WTC11 (cell line): ENCODE data around the gene TNFRSF11A. TPM values are rescaled to one million over a fixed set of nuclear protein-coding genes. Genes with fewer than 3 reads are reported as not detected.

Experiments
- ATAC-seq: fragments of 200-7000 bp; cut with Tn5 transposase; 2 replicates; pipeline ENCODE4 v1.10.0; 2021; ENCODE audit warnings: mild to moderate bottlenecking, moderate library complexity
- CTCF ChIA-PET: fragments of 300-600 bp; sonication (Branson Sonifier 250); formaldehyde crosslinking; loops from one replicate; lab custom pipeline; 2021; ENCODE audit warnings: antibody characterized with exemption; lab: Charles Lee
- POLR2A ChIA-PET: fragments of 350-600 bp; sonication (Branson Sonifier 250); formaldehyde crosslinking; loops from one replicate; lab custom pipeline; 2021; ENCODE audit warnings: antibody characterized with exemption; lab: Charles Lee
- DNase-seq: peaks from one replicate; pipeline ENCODE4 v3.0.0; 2021; ENCODE audit warnings: low spot score
- H3K27ac Mint-ChIP-seq: 2 replicates; pipeline ENCODE4 v1.8.0; 2021; ENCODE audit warnings: mixed read lengths
- H3K27me3 Mint-ChIP-seq: 2 replicates; pipeline ENCODE4 v1.8.0; 2021; ENCODE audit warnings: low read depth, mild to moderate bottlenecking, moderate library complexity, mixed read lengths
- H3K36me3 Mint-ChIP-seq: 2 replicates; pipeline ENCODE4 v1.8.0; 2021; ENCODE audit warnings: mixed read lengths
- H3K4me1 Mint-ChIP-seq: 2 replicates; pipeline ENCODE4 v1.8.0; 2022; ENCODE audit warnings: mixed read lengths
- H3K4me3 Mint-ChIP-seq: 2 replicates; pipeline ENCODE4 v1.8.0; 2021; ENCODE audit warnings: mild to moderate bottlenecking, moderate library complexity, mixed read lengths
- H3K9me3 Mint-ChIP-seq: 2 replicates; pipeline ENCODE4 v1.8.0; 2021; ENCODE audit warnings: mixed read lengths
- AFF4 ChIP-seq: sonication (generic); formaldehyde crosslinking; IDR thresholded peaks from 2 replicates; pipeline ENCODE4 v1.8.1; 2023; ENCODE audit warnings: mild to moderate bottlenecking, missing genetic modification reagents, borderline replicate concordance
- ATF2 ChIP-seq: sonication (generic); formaldehyde crosslinking; IDR thresholded peaks from 2 replicates; pipeline ENCODE4 v1.8.1; 2022; ENCODE audit warnings: low read depth, missing genetic modification reagents, borderline replicate concordance
- CBFB ChIP-seq: sonication (generic); formaldehyde crosslinking; IDR thresholded peaks from 2 replicates; pipeline ENCODE4 v1.8.1; 2022; ENCODE audit warnings: mild to moderate bottlenecking, low read depth, missing genetic modification reagents
- CREB1 ChIP-seq: sonication (generic); formaldehyde crosslinking; IDR thresholded peaks from 2 replicates; pipeline ENCODE4 v1.8.0; 2023; ENCODE audit warnings: mild to moderate bottlenecking, missing genetic modification reagents
- CREM ChIP-seq: sonication (generic); formaldehyde crosslinking; IDR thresholded peaks from 2 replicates; pipeline ENCODE4 v1.8.1; 2022; ENCODE audit warnings: mild to moderate bottlenecking, missing genetic modification reagents, moderate library complexity
- ELF4 ChIP-seq: sonication (generic); formaldehyde crosslinking; IDR thresholded peaks from 2 replicates; pipeline ENCODE4 v1.8.1; 2022; ENCODE audit warnings: low read depth, mild to moderate bottlenecking, moderate library complexity, missing genetic modification reagents
- EMX1 ChIP-seq: fragments of 250-450 bp; sonication (Bioruptor Pico); IDR thresholded peaks from 2 replicates; pipeline ENCODE4 v1.8.0; 2021; ENCODE audit warnings: mild to moderate bottlenecking
- FOXP1 ChIP-seq: sonication (generic); formaldehyde crosslinking; IDR thresholded peaks from 2 replicates; pipeline ENCODE4 v1.8.0; 2022; ENCODE audit warnings: missing genetic modification reagents, mild to moderate bottlenecking, moderate library complexity, borderline replicate concordance
- FOXP4 ChIP-seq: sonication (generic); formaldehyde crosslinking; IDR thresholded peaks from 2 replicates; pipeline ENCODE4 v1.8.0; 2022; ENCODE audit warnings: mild to moderate bottlenecking, missing genetic modification reagents
- GRHL2 ChIP-seq: fragments of 250-450 bp; sonication (Bioruptor Pico); IDR thresholded peaks from 2 replicates; pipeline ENCODE4 v1.8.0; 2022; ENCODE audit warnings: mild to moderate bottlenecking, moderate library complexity; ENCODE audit not compliant: insufficient replicate concordance, severe bottlenecking
- IRF2 ChIP-seq: sonication (generic); formaldehyde crosslinking; IDR thresholded peaks from 2 replicates; pipeline ENCODE4 v1.8.0; 2022; ENCODE audit warnings: low read depth, missing genetic modification reagents, borderline replicate concordance
- KAT7 ChIP-seq: sonication (generic); formaldehyde crosslinking; IDR thresholded peaks from 2 replicates; pipeline ENCODE4 v1.8.1; 2023; ENCODE audit warnings: missing genetic modification reagents, mild to moderate bottlenecking, borderline replicate concordance
- NR3C1 ChIP-seq: sonication (generic); formaldehyde crosslinking; conservative IDR thresholded peaks from 2 replicates; pipeline ENCODE4 v1.8.1; 2023; ENCODE audit warnings: low read depth, mild to moderate bottlenecking, missing genetic modification reagents
- PRRX2 ChIP-seq: fragments of 250-450 bp; sonication (Bioruptor Pico); IDR thresholded peaks from 2 replicates; pipeline ENCODE4 v1.8.0; 2021; ENCODE audit warnings: mild to moderate bottlenecking
- total RNA-seq: library from RNA; stranded (reverse); gene quantifications from 3 replicates; pipeline ENCODE4 v1.2.3, GENCODE V29; 2021
- TF ChIP-seq, protein P1 (sequence below): sonication (generic); formaldehyde crosslinking; IDR thresholded peaks from 2 replicates; pipeline ENCODE4 v1.8.1; 2022; ENCODE audit warnings: mild to moderate bottlenecking, moderate library complexity, missing genetic modification reagents
- TF ChIP-seq, protein P2 (sequence below): sonication (generic); formaldehyde crosslinking; IDR thresholded peaks from 2 replicates; pipeline ENCODE4 v1.8.1; 2023; ENCODE audit warnings: mild to moderate bottlenecking, moderate library complexity, missing genetic modification reagents

TNFRSF11A gene
- total RNA-seq, 1 experiment from 2014 or later = 4.9 TPM

- no peak for TF ChIP-seq AFF4
- no peak for TF ChIP-seq FOXP4
- no peak for TF ChIP-seq FOXP1 (CRISPR knock-in tag)
- TF ChIP-seq, protein P1, sequence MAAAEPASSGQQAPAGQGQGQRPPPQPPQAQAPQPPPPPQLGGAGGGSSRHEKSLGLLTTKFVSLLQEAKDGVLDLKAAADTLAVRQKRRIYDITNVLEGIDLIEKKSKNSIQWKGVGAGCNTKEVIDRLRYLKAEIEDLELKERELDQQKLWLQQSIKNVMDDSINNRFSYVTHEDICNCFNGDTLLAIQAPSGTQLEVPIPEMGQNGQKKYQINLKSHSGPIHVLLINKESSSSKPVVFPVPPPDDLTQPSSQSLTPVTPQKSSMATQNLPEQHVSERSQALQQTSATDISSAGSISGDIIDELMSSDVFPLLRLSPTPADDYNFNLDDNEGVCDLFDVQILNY (CRISPR knock-in tag) = no peak
- TF ChIP-seq EMX1 = no peak
- TF ChIP-seq GRHL2 (CRISPR knock-in tag) = no peak
- no peak for TF ChIP-seq CREM
- no peak for TF ChIP-seq ELF4 (CRISPR knock-in tag)
- TF ChIP-seq PRRX2 = no peak
- no peak for TF ChIP-seq ATF2 (CRISPR knock-in tag)
- TF ChIP-seq, protein P2, sequence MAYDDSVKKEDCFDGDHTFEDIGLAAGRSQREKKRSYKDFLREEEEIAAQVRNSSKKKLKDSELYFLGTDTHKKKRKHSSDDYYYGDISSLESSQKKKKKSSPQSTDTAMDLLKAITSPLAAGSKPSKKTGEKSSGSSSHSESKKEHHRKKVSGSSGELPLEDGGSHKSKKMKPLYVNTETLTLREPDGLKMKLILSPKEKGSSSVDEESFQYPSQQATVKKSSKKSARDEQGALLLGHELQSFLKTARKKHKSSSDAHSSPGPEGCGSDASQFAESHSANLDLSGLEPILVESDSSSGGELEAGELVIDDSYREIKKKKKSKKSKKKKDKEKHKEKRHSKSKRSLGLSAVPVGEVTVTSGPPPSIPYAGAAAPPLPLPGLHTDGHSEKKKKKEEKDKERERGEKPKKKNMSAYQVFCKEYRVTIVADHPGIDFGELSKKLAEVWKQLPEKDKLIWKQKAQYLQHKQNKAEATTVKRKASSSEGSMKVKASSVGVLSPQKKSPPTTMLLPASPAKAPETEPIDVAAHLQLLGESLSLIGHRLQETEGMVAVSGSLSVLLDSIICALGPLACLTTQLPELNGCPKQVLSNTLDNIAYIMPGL (CRISPR knock-in tag) = no peak
- TF ChIP-seq, all 79 proteins: peak for 0
Measured at GRCh38 chr18:62435435-62436031, 110.4 kb downstream of the TNFRSF11A start (continued).

DNA sequence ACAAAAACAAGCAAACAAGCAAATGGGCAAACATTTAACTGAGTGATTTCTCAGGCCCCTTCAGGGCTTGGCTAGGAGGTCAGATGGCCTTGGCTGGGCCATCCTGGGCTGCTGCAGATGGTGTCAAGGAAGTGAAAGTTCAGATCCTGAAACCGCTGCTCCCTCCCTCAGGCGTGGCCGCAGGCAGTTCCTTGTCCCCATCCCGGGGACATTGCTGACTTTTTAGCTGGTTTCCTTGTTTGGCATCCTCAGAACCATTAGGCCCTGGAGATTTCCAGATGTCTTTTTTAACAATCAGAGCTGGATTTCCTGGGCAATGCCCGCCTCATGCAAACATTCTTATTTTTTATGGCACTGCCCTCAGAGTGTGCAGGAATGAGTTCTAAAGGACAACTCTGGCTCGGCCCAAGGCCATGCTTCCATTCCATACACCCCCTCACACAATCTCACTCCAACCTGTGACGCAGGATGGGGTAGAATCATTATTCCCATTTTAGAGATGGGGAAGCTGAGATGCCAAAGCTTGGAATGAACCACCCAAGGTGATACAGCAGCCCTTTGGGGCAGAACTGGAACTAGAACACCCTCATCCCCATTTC, 111.6 kb downstream of the TNFRSF11A start:
- H3K27ac Mint-ChIP-seq = no peak overlapping the region
- no peak for DNase-seq
- no peaks in the 10 kb centered on the region for H3K9me3 Mint-ChIP-seq
- no peak overlapping the region for H3K4me3 Mint-ChIP-seq
- no peak for TF ChIP-seq ELF4 (CRISPR knock-in tag)
- no peak for TF ChIP-seq CBFB (CRISPR knock-in tag)
- no peak for TF ChIP-seq KAT7 (CRISPR knock-in tag)
- no peak for TF ChIP-seq NR3C1 (CRISPR knock-in tag)
- no peak for TF ChIP-seq CREB1
- TF ChIP-seq IRF2 = no peak
- ATAC-seq = no peak
- POLR2A ChIA-PET = no interaction called here
- H3K4me1 Mint-ChIP-seq = peaks cover 10% of the 10 kb centered on the region
- H3K36me3 Mint-ChIP-seq = no peaks in the 10 kb centered on the region
- CTCF ChIA-PET = interaction anchor here (2.2 kb wide), 1 partner anchor 11 kb away, joined by 18 read pairs; no protein-coding TSS in a partner anchor
- no peaks in the 10 kb centered on the region for H3K27me3 Mint-ChIP-seq
